Fibroblast of the aortic adventitia (primary cell): Measurements from ENCODE around the gene PCDHA2. TPM values are rescaled to one million over a fixed set of nuclear protein-coding genes. Genes with fewer than 3 reads are reported as not detected.
"Not testable (repeated sequence)": the region's sequence is repeated elsewhere in the genome, so short reads cannot be mapped to it uniquely, and the experiment has no call there.

Source experiments
- DNase-seq: peaks from one replicate; pipeline ENCODE4 v3.0.0-alpha.2; 2010; ENCODE audit warnings: low read depth
- H3K4me3 ChIP-seq: 2 replicates; pipeline ENCODE4 v1.5.1; 2011; ENCODE audit warnings: low read depth, mild to moderate bottlenecking, control low read depth, low read length, moderate library complexity
- CTCF ChIP-seq: IDR thresholded peaks from 2 replicates; pipeline ENCODE4 v1.5.1; 2011; ENCODE audit warnings: mild to moderate bottlenecking, low read length, control low read depth, inconsistent platforms; ENCODE audit not compliant: insufficient read depth
- total RNA-seq: library from RNA; depleted of rRNA; stranded (reverse); fragments of >200 nt; gene quantifications from 2 replicates; pipeline ENCODE4 v1.2.3, GENCODE V29; 2012; ENCODE audit warnings: low replicate concordance

Gene PCDHA2
- 0.09 and 0.16 TPM in 2 replicates for total RNA-seq

GRCh38 chr5:140794595-140795258 lies at the start of gene PCDHA2:
TSS of gene PCDHA2 (plus strand) at chr5:140794852.
- H3K4me3 ChIP-seq = no peak within 1 kb of the TSS
- no peak for DNase-seq
- TF ChIP-seq CTCF = no peak

- no peak overlapping the region for H3K4me3 ChIP-seq
- DNase-seq = no peak
- no peak for TF ChIP-seq CTCF
Observed at GRCh38 chr5:140753561-140753960, 41.1 kb upstream of the PCDHA2 start.

- no peak overlapping the region for H3K4me3 ChIP-seq
- no peak for TF ChIP-seq CTCF
- DNase-seq = peak; percentile 2
Observed at GRCh38 chr5:140764177-140764973, 30.3 kb upstream of the PCDHA2 start.

GRCh38 chr5:140767444-140767843 lies 27.2 kb upstream of the PCDHA2 start:
- H3K4me3 ChIP-seq = no peak overlapping the region
- DNase-seq = no peak
- TF ChIP-seq CTCF = no peak

GRCh38 chr5:140780512-140780911 lies 14.1 kb upstream of the PCDHA2 start:
- H3K4me3 ChIP-seq = no peak overlapping the region
- no peak for DNase-seq
- no peak for TF ChIP-seq CTCF

- no peak for DNase-seq
- H3K4me3 ChIP-seq = no peak within 1 kb of the TSS
- TF ChIP-seq CTCF = no peak
Observed at GRCh38 chr5:140785905-140786686, 8.6 kb upstream of the PCDHA2 start, which contains the start of gene PCDHA1. TSS of gene PCDHA1 (plus strand) at chr5:140786140.

- not testable (repeated sequence) for H3K4me3 ChIP-seq, DNase-seq
Observed at GRCh38 chr5:140787422-140787821, 7.2 kb upstream of the PCDHA2 start.

- not testable (repeated sequence) for H3K4me3 ChIP-seq, DNase-seq
Observed at GRCh38 chr5:140787849-140788504, 6.7 kb upstream of the PCDHA2 start.
